Measurements from ENCODE around the gene EMX1. TPM values are rescaled to one million over a fixed set of nuclear protein-coding genes. Genes with fewer than 3 reads are reported as not detected.

EMX1 gene
- total and polyA plus RNA-seq, 2 of the 13 experiments (the other 11 are each of a cell fraction or from before 2014, with no cell fraction given): 0.62 to 4.9 TPM

DNA sequence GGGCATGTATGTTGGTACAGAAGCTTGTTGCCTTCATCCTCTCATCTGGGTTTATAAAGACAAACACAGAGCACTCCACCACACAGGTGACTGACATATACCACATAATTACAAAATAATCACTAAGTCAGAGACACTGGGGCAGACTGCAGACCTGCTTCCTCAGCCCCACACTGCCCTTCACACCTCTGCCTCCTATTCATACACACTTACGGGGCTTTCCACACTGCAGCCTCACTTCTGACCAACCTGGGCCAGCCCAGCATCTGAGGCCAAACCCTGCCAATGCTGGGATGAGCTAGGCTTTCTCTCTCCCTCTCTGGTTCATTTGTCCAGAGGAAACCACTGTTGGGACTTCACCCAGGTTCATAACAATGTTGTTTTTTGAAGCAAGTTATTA, 4.5 kb downstream of the EMX1 start:
- no TSS peak for BruUV-seq (replicated peaks)
- CTCF ChIA-PET (ENCODE audit: low intra/inter-chr PET ratio, low total read pairs): no interaction called here
- FAIRE-seq: no peak

More for the DNA sequence above, 4.5 kb downstream of the EMX1 start:
- Histone ChIP-seq H3K27me3 (ENCODE audit: control insufficient read depth in 1 of 2, insufficient read depth in 2 of 2, low read length in 2 of 2) (peaks cover 3 to 91% of the 10 kb centered on the region in 2 experiments; a peak in 4 of 5 replicates), H3K4me3 (replicated peaks in 1 of 3; ENCODE audit: insufficient read depth in 1 of 3, low read depth in 2 of 3, low read length in 3 of 3) (no peak overlapping the region), H3K79me2 (ENCODE audit: insufficient read depth, low read length) (no peaks in the 10 kb centered on the region), H4K20me1 (ENCODE audit: insufficient read depth, low read length) (no peaks in the 10 kb centered on the region; the same call in 1 of the 2 replicates), H2AFZ (ENCODE audit: low read length) (no peak overlapping the region), H3K27ac (ENCODE audit: extremely low read length, insufficient read depth, low read length) (no peak overlapping the region), H3K4me1 (ENCODE audit: insufficient read depth, low read length) (peaks cover 17% of the 10 kb centered on the region), H3K9ac (ENCODE audit: insufficient read depth, low read depth, low read length) (no peak overlapping the region), H3K9me3 (ENCODE audit: low read length) (no peaks in the 10 kb centered on the region), H3K4me2 (ENCODE audit: low read depth, low read length) (no peak overlapping the region), H3K36me3 (replicated peaks in 1 of 2; ENCODE audit: control insufficient read depth in 1 of 2, insufficient read depth in 2 of 2, low read length in 2 of 2) (no peaks in the 10 kb centered on the region)
- in situ Hi-C loops (cut with HindIII; ENCODE audit: extremely low pct_ligation_motif_present, low pct_unique_long_range_greater_than_20kb): no loop called here
- POLR2A ChIA-PET: no interaction called here
- 38% methylated on average over 1 of the region's 1 CpG for WGBS (ENCODE audit: low lambda C conversion rate)
- DNase-seq (ENCODE audit: low spot score) (no peak), ATAC-seq (no peak)
- intact Hi-C loops (cut with micrococcal nuclease; ENCODE audit: unreplicated experiment): no loop called here
- no peak for TF ChIP-seq ZNF724P (CRISPR knock-in tag; IDR thresholded peaks at IDR 0.05; ENCODE audit: borderline replicate concordance)
- TF ChIP-seq HNRNPUL1 (IDR thresholded peaks at IDR 0.05; ENCODE audit: low read depth, low read length): no peak
- no peak for TF ChIP-seq ZGPAT (CRISPR knock-in tag; IDR thresholded peaks at IDR 0.05)
- no peak for TF ChIP-seq ZNF280B (CRISPR knock-in tag; IDR thresholded peaks at IDR 0.05; ENCODE audit: borderline replicate concordance)
- TF ChIP-seq SNAI1 (CRISPR knock-in tag; IDR thresholded peaks at IDR 0.05; ENCODE audit: borderline replicate concordance): no peak
- no peak for TF ChIP-seq XBP1 (CRISPR knock-in tag; IDR thresholded peaks at IDR 0.05)
- TF ChIP-seq NFYB (CRISPR knock-in tag; IDR thresholded peaks at IDR 0.05): no peak
- no peak for TF ChIP-seq TOPORS (CRISPR knock-in tag; IDR thresholded peaks at IDR 0.05)
- no peak for TF ChIP-seq ZNF788 (CRISPR knock-in tag; IDR thresholded peaks at IDR 0.05; ENCODE audit: borderline replicate concordance)
- TF ChIP-seq ZNF160 (CRISPR knock-in tag; IDR thresholded peaks at IDR 0.05): no peak
- TF ChIP-seq MTF2 (CRISPR knock-in tag; IDR thresholded peaks at IDR 0.05; ENCODE audit: borderline replicate concordance): no peak
- no peak for TF ChIP-seq ZSCAN30 (CRISPR knock-in tag; IDR thresholded peaks at IDR 0.05)
- no peak for TF ChIP-seq ZBTB10 (CRISPR knock-in tag; IDR thresholded peaks at IDR 0.05; ENCODE audit: borderline replicate concordance)
- no peak for TF ChIP-seq JUN (CRISPR knock-in tag; IDR thresholded peaks at IDR 0.05)
- no peak for TF ChIP-seq NFIC (IDR thresholded peaks at IDR 0.05; ENCODE audit: low read length)

All from HepG2 (cell line).